Panc1 (cell line): ENCODE measurements around the gene IL16.

ENCODE experiments used
- POLR2AphosphoS5 ChIP-seq: IDR thresholded peaks from 2 replicates; pipeline ENCODE4 v1.6.1; 2012; ENCODE audit warnings: mild to moderate bottlenecking, low read depth, low read length, moderate library complexity
- TF ChIP-seq, protein P1 (sequence below): fragments of 450-650 bp; IDR thresholded peaks from 2 replicates; pipeline ENCODE4 v1.5.1; 2017; ENCODE audit warnings: mild to moderate bottlenecking

DNA sequence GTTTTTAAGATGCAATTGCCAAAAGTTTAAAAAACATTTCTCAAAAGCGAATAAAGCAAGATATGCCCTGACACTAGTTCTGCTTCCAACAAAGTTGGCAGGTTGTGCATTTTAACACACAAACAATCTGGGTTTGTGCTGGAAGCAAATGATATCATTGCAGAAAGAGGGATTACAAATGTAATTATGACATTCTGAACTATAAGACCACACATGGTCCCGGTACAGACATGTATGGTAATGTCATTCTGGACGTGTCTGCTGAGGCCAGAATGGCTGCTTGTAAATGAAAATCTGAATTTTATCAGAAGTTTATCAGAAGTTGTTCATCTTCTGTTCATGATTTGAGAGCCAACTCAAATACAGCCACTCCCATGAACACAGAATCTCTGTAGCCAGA, 166.6 kb downstream of the IL16 start:
- TF ChIP-seq, protein P1, sequence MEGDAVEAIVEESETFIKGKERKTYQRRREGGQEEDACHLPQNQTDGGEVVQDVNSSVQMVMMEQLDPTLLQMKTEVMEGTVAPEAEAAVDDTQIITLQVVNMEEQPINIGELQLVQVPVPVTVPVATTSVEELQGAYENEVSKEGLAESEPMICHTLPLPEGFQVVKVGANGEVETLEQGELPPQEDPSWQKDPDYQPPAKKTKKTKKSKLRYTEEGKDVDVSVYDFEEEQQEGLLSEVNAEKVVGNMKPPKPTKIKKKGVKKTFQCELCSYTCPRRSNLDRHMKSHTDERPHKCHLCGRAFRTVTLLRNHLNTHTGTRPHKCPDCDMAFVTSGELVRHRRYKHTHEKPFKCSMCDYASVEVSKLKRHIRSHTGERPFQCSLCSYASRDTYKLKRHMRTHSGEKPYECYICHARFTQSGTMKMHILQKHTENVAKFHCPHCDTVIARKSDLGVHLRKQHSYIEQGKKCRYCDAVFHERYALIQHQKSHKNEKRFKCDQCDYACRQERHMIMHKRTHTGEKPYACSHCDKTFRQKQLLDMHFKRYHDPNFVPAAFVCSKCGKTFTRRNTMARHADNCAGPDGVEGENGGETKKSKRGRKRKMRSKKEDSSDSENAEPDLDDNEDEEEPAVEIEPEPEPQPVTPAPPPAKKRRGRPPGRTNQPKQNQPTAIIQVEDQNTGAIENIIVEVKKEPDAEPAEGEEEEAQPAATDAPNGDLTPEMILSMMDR, result no peak
- no peak for TF ChIP-seq POLR2AphosphoS5
